Measurements from ENCODE around the gene COASY.
"Not testable (repeated sequence)": the region's sequence is repeated elsewhere in the genome, so short reads cannot be mapped to it uniquely, and the experiment has no call there.

Gene COASY

DNA sequence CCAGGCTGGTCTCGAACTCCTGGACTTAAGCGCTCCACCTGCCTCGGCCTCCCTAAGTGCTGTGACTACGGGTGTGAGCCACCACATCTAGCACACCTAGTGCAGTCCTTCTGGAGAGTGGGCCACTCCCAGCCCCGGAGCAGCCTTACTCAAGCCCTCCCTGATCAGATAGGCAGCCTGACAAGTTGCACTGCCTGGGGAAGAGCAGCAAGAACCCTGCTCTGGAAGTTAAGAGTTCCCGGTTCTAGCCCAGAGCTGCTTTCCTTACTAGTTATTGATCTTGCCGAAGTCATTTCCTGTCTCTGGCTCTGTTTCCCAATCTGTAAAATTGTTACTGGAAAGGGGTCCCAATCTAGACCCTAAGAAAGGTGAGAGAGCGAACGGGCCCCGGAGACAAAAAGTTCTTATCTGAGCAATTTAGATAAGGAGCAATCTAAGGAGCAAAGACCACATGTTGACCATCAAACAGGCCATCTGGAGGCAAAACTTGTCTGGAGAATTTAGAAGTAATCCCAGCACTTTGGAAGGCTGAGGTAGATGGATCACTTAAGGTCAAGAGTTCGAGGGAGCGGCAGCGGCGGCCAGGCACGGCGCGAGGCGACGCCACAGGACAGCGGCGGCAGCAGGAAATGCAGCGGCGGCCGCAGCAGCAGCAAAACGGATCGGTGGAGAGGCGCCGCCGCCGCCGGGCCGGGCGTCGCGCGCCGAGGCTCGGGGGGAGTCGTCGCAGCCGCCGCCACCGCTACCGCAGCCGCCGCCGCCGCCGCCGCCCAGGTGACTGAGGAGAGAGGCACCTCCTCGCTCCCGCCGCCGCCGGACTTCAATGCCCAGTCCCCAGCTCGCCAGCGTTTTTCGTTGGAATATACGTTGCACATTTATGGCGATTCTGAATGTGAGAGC lies 30.2 kb upstream of the COASY start:
- peak overlapping the region; percentile 13 for H3K4me3 ChIP-seq (ENCODE audit: low read depth, low read length)

DNA sequence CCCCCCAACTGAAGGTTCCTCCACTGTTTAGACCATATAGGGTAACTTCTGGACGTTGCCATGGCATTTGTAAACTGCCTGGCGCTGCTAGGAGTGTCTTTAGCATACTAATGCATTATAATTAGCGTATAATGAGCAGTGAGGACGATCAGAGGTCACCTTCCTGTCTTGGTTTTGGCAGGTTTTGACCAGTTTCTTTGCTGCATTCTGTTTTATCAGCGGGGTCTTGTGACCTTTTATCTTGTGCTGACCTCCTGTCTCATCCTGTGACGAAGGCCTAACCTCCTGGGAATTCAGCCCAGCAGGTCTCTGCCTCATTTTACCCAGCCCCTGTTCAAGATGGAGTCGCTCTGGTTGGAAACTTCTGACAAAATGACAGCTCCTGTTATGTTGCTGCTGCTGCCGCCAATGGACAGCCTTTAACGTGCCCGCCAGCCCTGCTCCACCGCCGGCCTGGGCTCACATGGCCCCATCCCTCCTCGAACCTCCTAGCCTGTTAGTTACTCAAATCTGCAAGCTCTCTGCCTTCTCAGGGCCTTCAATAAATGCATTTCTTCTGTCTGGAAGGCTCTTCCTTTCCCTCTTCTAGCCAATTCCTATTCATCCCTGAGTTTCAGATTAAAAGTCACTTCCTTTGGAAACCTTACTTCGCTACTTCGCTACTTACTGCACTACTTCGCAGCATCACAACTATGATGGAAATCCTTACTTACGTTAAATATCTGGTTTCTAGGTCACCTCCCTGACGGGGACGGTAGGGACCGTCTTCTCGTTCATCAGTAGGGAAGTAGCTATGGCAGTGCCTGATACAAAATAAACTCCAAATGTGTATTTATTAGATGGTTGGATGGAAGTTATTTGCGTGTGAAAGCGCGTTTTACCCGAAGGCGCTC lies 26.5 kb upstream of the COASY start:
- H3K4me3 ChIP-seq (ENCODE audit: low read depth, low read length) = peak overlapping the region; percentile 52

- peak within 1 kb of the TSS; percentile 52 for H3K4me3 ChIP-seq (ENCODE audit: low read depth, low read length)
Observed at GRCh38 chr17:42536048-42536371, 25.9 kb upstream of the COASY start, which contains the start of gene NAGLU. TSS of gene NAGLU (plus strand) at chr17:42536241. CDS start at chr17:42536273, 32 bp downstream.

DNA sequence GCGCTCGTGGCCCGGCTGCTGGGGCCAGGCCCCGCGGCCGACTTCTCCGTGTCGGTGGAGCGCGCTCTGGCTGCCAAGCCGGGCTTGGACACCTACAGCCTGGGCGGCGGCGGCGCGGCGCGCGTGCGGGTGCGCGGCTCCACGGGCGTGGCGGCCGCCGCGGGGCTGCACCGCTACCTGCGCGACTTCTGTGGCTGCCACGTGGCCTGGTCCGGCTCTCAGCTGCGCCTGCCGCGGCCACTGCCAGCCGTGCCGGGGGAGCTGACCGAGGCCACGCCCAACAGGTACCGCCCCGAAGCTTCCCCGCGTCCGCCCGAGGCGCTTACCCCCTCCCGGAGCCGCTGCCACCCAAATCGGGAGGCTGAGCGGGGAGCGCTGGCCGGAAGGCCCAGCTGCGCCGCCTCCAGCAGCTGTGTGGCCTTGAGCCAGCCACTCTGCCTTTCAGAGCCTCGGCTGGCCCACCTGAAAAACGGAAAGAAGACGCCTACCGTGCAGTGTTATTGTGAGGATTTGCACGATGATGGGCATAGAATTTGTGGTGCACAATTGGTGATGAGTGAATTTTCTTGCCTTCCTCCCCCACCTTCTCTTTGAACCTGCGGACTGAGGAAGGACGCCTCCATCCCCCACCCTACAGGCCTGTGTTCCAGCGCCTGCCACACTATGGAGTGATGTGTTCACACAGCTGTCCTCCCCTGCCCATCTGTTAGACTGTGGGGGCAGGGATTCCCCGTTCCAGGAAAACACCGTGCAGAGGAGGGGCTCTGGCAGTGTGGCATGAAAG lies 25.4 kb upstream of the COASY start:
- H3K4me3 ChIP-seq (ENCODE audit: low read depth, low read length) = peak overlapping the region; percentile 52

GRCh38 chr17:42537156-42537805 lies 24.7 kb upstream of the COASY start:
- H3K4me3 ChIP-seq (ENCODE audit: low read depth, low read length) = peak overlapping the region; percentile 52

- no peak overlapping the region for H3K4me3 ChIP-seq (ENCODE audit: low read depth, low read length)
Observed at GRCh38 chr17:42537826-42538451, 24.0 kb upstream of the COASY start.

DNA sequence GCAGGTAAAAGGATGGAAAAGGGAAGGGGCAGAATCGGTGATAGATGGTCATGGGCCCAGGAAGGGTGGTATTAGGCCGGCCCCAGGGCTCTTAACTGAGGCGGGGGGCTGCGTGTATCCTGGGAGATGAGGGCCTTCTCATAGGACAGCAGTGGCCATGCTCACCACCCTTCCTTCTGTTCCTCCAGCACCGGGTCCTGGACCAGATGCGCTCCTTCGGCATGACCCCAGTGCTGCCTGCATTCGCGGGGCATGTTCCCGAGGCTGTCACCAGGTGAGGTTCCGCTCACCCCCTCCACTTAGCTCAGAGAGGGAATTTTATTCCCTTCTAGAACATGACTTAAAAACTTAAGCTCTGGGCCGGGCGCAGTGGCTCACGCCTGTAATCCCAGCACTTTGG lies 23.5 kb upstream of the COASY start:
- H3K4me3 ChIP-seq (ENCODE audit: low read depth, low read length) = no peak overlapping the region

- H3K4me3 ChIP-seq (ENCODE audit: low read depth, low read length) = not testable (repeated sequence)
Observed at GRCh38 chr17:42540558-42540957, 21.4 kb upstream of the COASY start.

DNA sequence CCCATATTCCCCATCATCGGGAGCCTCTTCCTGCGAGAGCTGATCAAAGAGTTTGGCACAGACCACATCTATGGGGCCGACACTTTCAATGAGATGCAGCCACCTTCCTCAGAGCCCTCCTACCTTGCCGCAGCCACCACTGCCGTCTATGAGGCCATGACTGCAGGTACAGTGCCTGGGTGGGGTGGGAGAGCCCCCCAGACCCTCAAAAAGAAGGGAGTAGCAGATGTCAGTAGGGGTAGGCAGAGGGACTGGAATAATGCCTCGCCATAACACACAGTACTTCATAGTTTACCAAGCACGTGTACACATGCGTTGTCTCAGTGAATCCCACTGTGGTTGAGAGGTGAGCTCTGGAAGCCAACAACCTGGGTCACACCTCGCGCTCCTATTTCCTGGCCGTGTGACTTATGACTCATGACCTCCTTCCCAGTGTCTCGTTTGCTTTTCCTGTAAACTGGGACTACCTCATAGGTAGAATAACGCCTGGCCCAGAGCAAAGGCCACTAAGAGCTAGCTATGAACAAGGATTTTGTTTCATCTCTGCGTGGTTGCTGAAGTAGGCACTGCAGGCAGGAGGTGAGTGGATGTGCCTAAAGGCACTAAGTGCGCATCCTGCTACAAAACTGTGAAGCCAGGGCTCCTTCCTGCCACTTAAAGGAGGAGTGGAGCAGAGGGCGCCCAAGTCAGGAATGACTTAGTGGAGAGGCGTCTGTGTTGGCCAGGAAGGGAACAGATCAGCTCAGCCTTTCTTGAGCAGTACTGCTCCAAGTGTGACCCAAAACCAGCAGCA lies 20.7 kb upstream of the COASY start:
- H3K4me3 ChIP-seq (ENCODE audit: low read depth, low read length) = no peak overlapping the region

- H3K4me3 ChIP-seq (ENCODE audit: low read depth, low read length) = no peak overlapping the region
Observed at GRCh38 chr17:42543190-42544079, 18.5 kb upstream of the COASY start.

GRCh38 chr17:42544874-42545283 lies 17.1 kb upstream of the COASY start:
- H3K4me3 ChIP-seq (ENCODE audit: low read depth, low read length) = no peak overlapping the region

GRCh38 chr17:42545755-42546505 lies 16.0 kb upstream of the COASY start:
- not testable (repeated sequence) for H3K4me3 ChIP-seq (ENCODE audit: low read depth, low read length)

- H3K4me3 ChIP-seq (ENCODE audit: low read depth, low read length) = no peak overlapping the region
Observed at GRCh38 chr17:42547001-42547461, 14.9 kb upstream of the COASY start.

- H3K4me3 ChIP-seq (ENCODE audit: low read depth, low read length) = peak overlapping the region; percentile 8
Observed at GRCh38 chr17:42547698-42548069, 14.3 kb upstream of the COASY start.

DNA sequence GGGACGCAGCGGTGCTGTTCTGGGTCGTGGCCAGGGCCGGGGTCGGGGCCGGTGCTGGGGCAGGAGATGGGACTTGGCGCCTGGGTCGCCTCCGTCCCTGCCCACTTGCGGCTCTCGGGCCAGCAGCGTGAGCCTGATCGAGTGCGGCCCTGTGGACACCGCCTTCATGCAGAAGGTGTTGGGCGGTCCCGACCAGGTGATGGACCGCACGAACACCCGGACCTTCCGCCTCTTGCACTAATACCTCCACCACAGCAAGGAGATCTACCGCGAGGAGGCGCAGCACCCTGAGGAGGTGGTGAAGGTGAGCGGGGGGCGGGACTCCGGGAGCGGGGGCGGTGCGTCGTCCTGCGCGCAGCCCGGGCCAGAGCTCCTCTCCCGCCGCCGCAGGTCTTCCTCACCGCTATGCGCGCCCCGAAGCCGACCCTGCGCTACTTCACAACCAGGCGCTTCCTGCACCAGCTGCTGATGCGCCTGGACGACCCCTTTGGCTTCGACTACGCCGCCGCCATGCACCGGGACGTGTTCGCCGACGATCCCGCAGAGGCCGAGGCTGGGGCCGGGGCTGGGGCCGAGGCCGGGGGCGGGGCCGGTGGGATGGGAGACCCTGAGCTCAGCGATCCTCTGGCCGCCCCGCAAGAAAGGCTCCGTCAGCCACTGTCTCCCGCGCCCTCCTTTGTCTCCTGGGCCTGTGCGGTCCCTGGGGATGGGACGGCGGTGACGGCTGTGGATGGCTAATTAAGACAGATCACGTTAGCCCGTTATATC lies 13.7 kb upstream of the COASY start:
- H3K4me3 ChIP-seq (ENCODE audit: low read depth, low read length) = peak overlapping the region; percentile 45

DNA sequence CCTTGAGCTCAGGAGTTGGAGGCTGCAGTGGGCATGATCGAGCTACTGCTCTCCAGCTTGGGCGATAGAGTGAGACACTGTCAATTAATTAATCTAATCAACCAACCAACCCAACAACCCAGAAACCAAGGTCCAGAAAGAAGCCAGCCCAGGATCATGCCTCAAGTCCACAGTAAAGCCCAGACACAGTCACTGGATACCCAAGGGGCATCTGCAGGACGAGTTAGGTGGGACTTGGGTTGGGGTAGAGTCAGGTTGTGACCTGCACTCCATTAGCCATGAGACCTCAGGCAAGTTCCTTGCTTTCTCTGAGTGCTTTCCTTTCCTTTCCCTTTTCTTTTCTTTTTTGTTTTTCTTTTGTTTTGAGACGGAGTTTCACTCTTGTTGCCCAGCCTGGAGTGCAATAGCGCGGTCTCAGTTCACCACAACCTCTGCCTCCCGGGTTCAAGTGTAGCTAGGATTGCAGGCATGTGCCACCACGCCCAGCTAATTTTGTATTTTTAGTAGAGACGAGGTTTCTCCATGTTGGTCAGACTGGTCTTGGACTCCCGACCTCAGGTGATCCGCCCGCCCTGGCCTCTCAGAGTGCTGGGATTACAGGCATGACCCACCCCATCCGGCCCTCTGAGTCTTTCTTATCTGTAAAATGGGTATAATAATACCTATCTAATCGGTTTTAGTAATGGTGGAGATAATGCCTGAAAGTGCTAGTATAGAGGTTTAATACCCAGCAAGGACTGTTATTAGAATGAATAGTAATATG lies 12.8 kb upstream of the COASY start:
- H3K4me3 ChIP-seq (ENCODE audit: low read depth, low read length) = peak overlapping the region; percentile 45

Data from iPS-11a (cell line).